H9 (cell line): ENCODE results near the gene PTPMT1. TPM values are rescaled to one million over a fixed set of nuclear protein-coding genes. Genes with fewer than 3 reads are reported as not detected.

Source experiments
- DNase-seq: peaks from one replicate; pipeline ENCODE4 v3.0.0-alpha.2; 2017
- H2AFZ ChIP-seq: one replicate; pipeline ENCODE4 v1.6.1; 2013; ENCODE audit warnings: mild to moderate bottlenecking, low read length, control low read depth, moderate library complexity
- H2AK5ac ChIP-seq: 2 replicates; pipeline ENCODE4 v1.6.1; 2013; ENCODE audit warnings: low read length, control low read depth, mixed read lengths; ENCODE audit not compliant: insufficient read length
- H2BK120ac ChIP-seq: one replicate; pipeline ENCODE4 v1.6.1; 2013; ENCODE audit warnings: low read depth, mild to moderate bottlenecking, low read length, control low read depth, inconsistent platforms; ENCODE audit not compliant: poor library complexity, severe bottlenecking
- H2BK12ac ChIP-seq: 2 replicates; pipeline ENCODE4 v1.6.1; 2013; ENCODE audit warnings: low read length, control low read depth, mixed read lengths, low read depth; ENCODE audit not compliant: insufficient read length
- H2BK15ac ChIP-seq: 2 replicates; pipeline ENCODE4 v1.6.1; 2013; ENCODE audit warnings: low read depth, low read length, control low read depth
- H2BK20ac ChIP-seq: one replicate; pipeline ENCODE4 v1.6.1; 2013; ENCODE audit warnings: low read depth, mild to moderate bottlenecking, low read length, control low read depth, inconsistent platforms; ENCODE audit not compliant: poor library complexity, severe bottlenecking
- H2BK5ac ChIP-seq: 2 replicates; pipeline ENCODE4 v1.6.1; 2013; ENCODE audit warnings: low read length, control low read depth, mixed read lengths; ENCODE audit not compliant: insufficient read length
- H3K14ac ChIP-seq: 2 replicates; pipeline ENCODE4 v1.6.1; 2013; ENCODE audit warnings: low read length, control low read depth; ENCODE audit not compliant: insufficient read depth
- H3K18ac ChIP-seq: 2 replicates; pipeline ENCODE4 v1.6.1; 2013; ENCODE audit warnings: low read depth, mild to moderate bottlenecking, mixed read lengths, low read length, control low read depth; ENCODE audit not compliant: insufficient read length
- H3K23ac ChIP-seq: 2 replicates; pipeline ENCODE4 v1.6.1; 2013; ENCODE audit warnings: low read length, control low read depth, mixed read lengths, low read depth; ENCODE audit not compliant: insufficient read length
- H3K23me2 ChIP-seq: 2 replicates; pipeline ENCODE4 v1.6.1; 2013; ENCODE audit warnings: low read depth, mild to moderate bottlenecking, mixed read lengths, low read length, control low read depth; ENCODE audit not compliant: insufficient read length, poor library complexity, severe bottlenecking
- H3K27ac ChIP-seq: 2 replicates; pipeline ENCODE4 v1.5.1; 2013; ENCODE audit warnings: low read length, control low read depth, mixed read lengths, low read depth; ENCODE audit not compliant: insufficient read length
- H3K27me3 ChIP-seq: 2 replicates; pipeline ENCODE4 v1.6.1; 2013; ENCODE audit warnings: low read length, control low read depth, inconsistent platforms; ENCODE audit not compliant: insufficient read depth
- H3K4ac ChIP-seq: 2 replicates; pipeline ENCODE4 v1.6.1; 2013; ENCODE audit warnings: low read depth, mild to moderate bottlenecking, control low read depth, inconsistent platforms, low read length, moderate library complexity
- H3K4me1 ChIP-seq: 2 replicates; pipeline ENCODE4 v1.6.1; 2013; ENCODE audit warnings: low read length, control low read depth, inconsistent platforms; ENCODE audit not compliant: insufficient read depth
- H3K4me2 ChIP-seq: 2 replicates; pipeline ENCODE4 v1.6.1; 2013; ENCODE audit warnings: low read length, control low read depth, mixed read lengths; ENCODE audit not compliant: insufficient read length, insufficient read depth
- H3K56ac ChIP-seq: 2 replicates; pipeline ENCODE4 v1.6.1; 2013; ENCODE audit warnings: low read depth, mild to moderate bottlenecking, mixed read lengths, low read length, control low read depth; ENCODE audit not compliant: insufficient read length
- H3K79me1 ChIP-seq: 2 replicates; pipeline ENCODE4 v1.6.1; 2013; ENCODE audit warnings: low read depth, mild to moderate bottlenecking, moderate library complexity, low read length, control low read depth, inconsistent platforms; ENCODE audit not compliant: insufficient read depth, poor library complexity, severe bottlenecking
- H3K79me2 ChIP-seq: 2 replicates; pipeline ENCODE4 v1.6.1; 2013; ENCODE audit warnings: low read length, control low read depth, inconsistent platforms; ENCODE audit not compliant: insufficient read depth
- H3K9ac ChIP-seq: 2 replicates; pipeline ENCODE4 v1.6.1; 2013; ENCODE audit warnings: low read length, control low read depth, mixed read lengths; ENCODE audit not compliant: insufficient read length; ENCODE audit errors: extremely low read depth
- H3K9me3 ChIP-seq: one replicate; pipeline ENCODE4 v1.6.1; 2013; ENCODE audit warnings: low read depth, low read length, inconsistent platforms; ENCODE audit not compliant: control insufficient read depth
- H3T11ph ChIP-seq: one replicate; pipeline ENCODE4 v1.6.1; 2013; ENCODE audit warnings: mild to moderate bottlenecking, low read length, control low read depth, inconsistent platforms
- H4K20me1 ChIP-seq: one replicate; pipeline ENCODE4 v1.6.1; 2013; ENCODE audit not compliant: control insufficient read depth, insufficient read length, insufficient read depth
- H4K5ac ChIP-seq: 2 replicates; pipeline ENCODE4 v1.6.1; 2013; ENCODE audit warnings: low read depth, mild to moderate bottlenecking, mixed read lengths, low read length, control low read depth; ENCODE audit not compliant: insufficient read length
- H4K8ac ChIP-seq: replicated peaks from 2 replicates; pipeline ENCODE4 v1.6.1; 2013; ENCODE audit warnings: low read length, control low read depth, mixed read lengths, low read depth; ENCODE audit not compliant: insufficient read length
- H4K91ac ChIP-seq: 2 replicates; pipeline ENCODE4 v1.6.1; 2013; ENCODE audit warnings: low read depth, mild to moderate bottlenecking, moderate library complexity, mixed read lengths, low read length, control low read depth; ENCODE audit not compliant: insufficient read length
- H3K27ac Mint-ChIP-seq, 3 experiments: 2 replicates in 2 of 3; 3 replicates in 1 of 3; pipeline ENCODE4 v1.8.0; 2020 to 2021; ENCODE audit warnings: mixed read lengths in 3 of 3, mild to moderate bottlenecking in 1 of 3, moderate library complexity in 1 of 3
- H3K27me3 Mint-ChIP-seq: 2 replicates; pipeline ENCODE4 v1.8.0; 2021; ENCODE audit warnings: low read depth, mild to moderate bottlenecking, moderate library complexity, mixed read lengths
- H3K36me3 Mint-ChIP-seq, 3 experiments: 2 replicates in 2 of 3; 3 replicates in 1 of 3; pipeline ENCODE4 v1.8.0; 2020 to 2021; ENCODE audit warnings: low read depth in 3 of 3, mixed read lengths in 3 of 3; ENCODE audit not compliant: insufficient read depth in 1 of 3
- H3K4me1 Mint-ChIP-seq, 2 experiments: 2 replicates each; pipeline ENCODE4 v1.8.0; 2020; ENCODE audit warnings: mixed read lengths in 2 of 2
- H3K4me3 Mint-ChIP-seq, 2 experiments: 2 replicates in 1 of 2; 3 replicates in 1 of 2; pipeline ENCODE4 v1.8.0; 2020 to 2021; ENCODE audit warnings: mild to moderate bottlenecking in 2 of 2, mixed read lengths in 2 of 2, moderate library complexity in 1 of 2
- H3K9me3 Mint-ChIP-seq, 2 experiments: 2 replicates in 1 of 2; 3 replicates in 1 of 2; pipeline ENCODE4 v1.8.0; 2020; ENCODE audit warnings: mild to moderate bottlenecking in 2 of 2, mixed read lengths in 2 of 2, moderate library complexity in 1 of 2
- WGBS: extraction: QIAGEN DNeasy Blood & Tissue Kit; methylation state at CpG from one replicate; pipeline ENCODE4 v1.1.7; 2013; ENCODE audit warnings: missing lambda C conversion rate, low lambda C conversion rate, mixed read lengths; ENCODE audit not compliant: insufficient read length; ENCODE audit errors: extremely low coverage; 5-methylcytosine and 5-hydroxymethylcytosine counted together
- long read RNA-seq: library from polyadenylated mRNA; unstranded; transcript quantifications from one replicate; pipeline ENCODE4 v2.0.0, GENCODE V29; 2020
- total RNA-seq: library from RNA; stranded (reverse); gene quantifications from 2 replicates; pipeline ENCODE4 v1.2.1, GENCODE V29; 2021
- TF ChIP-seq, protein P1 (sequence below): fragments of 200-600 bp; sonication (generic); conservative IDR thresholded peaks from 3 replicates; pipeline ENCODE4 v1.8.0; 2021; ENCODE audit warnings: antibody characterized with exemption, mild to moderate bottlenecking

PTPMT1 gene
- 66.0 and 72.9 TPM in 2 replicates for total RNA-seq
- long read RNA-seq, transcript PTPMT1-201 (3 exons, 928 nt) = minor isoform, 18 of 83 reads
- long read RNA-seq, transcript PTPMT1-205 (3 exons, 1,611 nt) = minor isoform, 16 of 83 reads
- long read RNA-seq, transcript PTPMT1-202 (4 exons, 768 nt) = major isoform, 40 of 83 reads
- long read RNA-seq, transcript PTPMT1-203 (2 exons, 1,014 nt) = minor isoform, 7 of 83 reads
- long read RNA-seq, partial matches to known transcripts = 1 of 83 reads
- long read RNA-seq, other reads (novel, unspliced or antisense) = 1 of 83 reads

DNA sequence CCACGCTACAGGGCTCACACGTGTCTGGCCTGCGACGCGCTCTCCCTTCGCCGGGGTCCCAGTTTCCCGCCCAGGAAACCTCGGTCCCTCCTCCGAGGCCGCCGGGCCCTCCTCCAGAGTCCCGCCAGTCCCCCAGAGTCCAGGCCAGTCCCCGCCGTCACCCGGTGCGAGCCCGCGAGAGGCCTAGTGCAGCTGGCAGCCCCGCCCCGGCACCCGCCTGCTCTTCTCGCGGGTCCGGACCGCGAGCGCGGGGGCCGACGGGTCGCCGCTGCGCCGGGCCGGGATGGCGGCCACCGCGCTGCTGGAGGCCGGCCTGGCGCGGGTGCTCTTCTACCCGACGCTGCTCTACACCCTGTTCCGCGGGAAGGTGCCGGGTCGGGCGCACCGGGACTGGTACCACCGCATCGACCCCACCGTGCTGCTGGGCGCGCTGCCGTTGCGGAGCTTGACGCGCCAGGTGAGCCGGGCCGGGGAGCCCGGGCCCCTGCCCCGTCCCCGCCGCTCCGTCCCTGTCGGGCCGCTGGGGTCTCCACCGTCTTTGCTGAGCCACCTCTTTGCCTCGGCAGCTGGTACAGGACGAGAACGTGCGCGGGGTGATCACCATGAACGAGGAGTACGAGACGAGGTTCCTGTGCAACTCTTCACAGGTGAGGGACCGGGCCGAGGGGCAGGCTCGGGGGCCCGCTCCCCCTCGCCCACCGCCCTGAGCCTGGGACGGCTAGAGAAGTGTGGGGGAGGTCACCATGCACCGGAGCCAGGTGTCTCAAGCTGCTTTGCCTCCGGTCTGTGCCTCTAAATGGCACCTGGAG is at the start of gene PTPMT1:
Gene PTPMT1 (plus strand): TSS at position 260 of the 809 bp plus-strand sequence. CDS start 24 bp downstream, at position 284.
- Histone ChIP-seq H2BK20ac (no peak within 1 kb of the TSS), H2BK120ac (no peak within 1 kb of the TSS), H3T11ph (no peak within 1 kb of the TSS), H3K9me3 (no peaks in the 10 kb centered on the region), H3K14ac (peak within 1 kb of the TSS; percentile 80), H3K9ac (peak within 1 kb of the TSS; percentile 61), H2BK15ac (no peak within 1 kb of the TSS), H3K79me1 (peaks cover 3% of the 10 kb centered on the region), H2BK12ac (no peak within 1 kb of the TSS), H3K79me2 (no peaks in the 10 kb centered on the region; the same call in 1 of the 2 replicates), H3K27me3 (no peaks in the 10 kb centered on the region), H4K20me1 (no peaks in the 10 kb centered on the region), H4K8ac (no peak within 1 kb of the TSS), H2AFZ (no peak within 1 kb of the TSS), H2AK5ac (no peak within 1 kb of the TSS), H4K5ac (no peak within 1 kb of the TSS), H3K23ac (no peak within 1 kb of the TSS), H3K4me2 (peak within 1 kb of the TSS; percentile 53), H3K27ac (no peak within 1 kb of the TSS), H3K56ac (no peak within 1 kb of the TSS), H3K4ac (no peak within 1 kb of the TSS), H3K18ac (peak within 1 kb of the TSS; percentile 96), H3K23me2 (no peaks in the 10 kb centered on the region), H3K4me1 (no peaks in the 10 kb centered on the region), H4K91ac (no peak within 1 kb of the TSS), H2BK5ac (no peak within 1 kb of the TSS)
- peak; percentile 74 for DNase-seq
- H3K27me3 Mint-ChIP-seq = no peaks in the 10 kb centered on the region
- WGBS = no CpG with 5 or more reads among the region's 86 CpGs
- peak within 1 kb of the TSS; percentile 48 to 89 (median 51); a peak in 3 of 7 replicates for H3K27ac Mint-ChIP-seq
- TF ChIP-seq, protein P1, sequence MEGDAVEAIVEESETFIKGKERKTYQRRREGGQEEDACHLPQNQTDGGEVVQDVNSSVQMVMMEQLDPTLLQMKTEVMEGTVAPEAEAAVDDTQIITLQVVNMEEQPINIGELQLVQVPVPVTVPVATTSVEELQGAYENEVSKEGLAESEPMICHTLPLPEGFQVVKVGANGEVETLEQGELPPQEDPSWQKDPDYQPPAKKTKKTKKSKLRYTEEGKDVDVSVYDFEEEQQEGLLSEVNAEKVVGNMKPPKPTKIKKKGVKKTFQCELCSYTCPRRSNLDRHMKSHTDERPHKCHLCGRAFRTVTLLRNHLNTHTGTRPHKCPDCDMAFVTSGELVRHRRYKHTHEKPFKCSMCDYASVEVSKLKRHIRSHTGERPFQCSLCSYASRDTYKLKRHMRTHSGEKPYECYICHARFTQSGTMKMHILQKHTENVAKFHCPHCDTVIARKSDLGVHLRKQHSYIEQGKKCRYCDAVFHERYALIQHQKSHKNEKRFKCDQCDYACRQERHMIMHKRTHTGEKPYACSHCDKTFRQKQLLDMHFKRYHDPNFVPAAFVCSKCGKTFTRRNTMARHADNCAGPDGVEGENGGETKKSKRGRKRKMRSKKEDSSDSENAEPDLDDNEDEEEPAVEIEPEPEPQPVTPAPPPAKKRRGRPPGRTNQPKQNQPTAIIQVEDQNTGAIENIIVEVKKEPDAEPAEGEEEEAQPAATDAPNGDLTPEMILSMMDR = no peak
- H3K9me3 Mint-ChIP-seq = no peaks in the 10 kb centered on the region
- peak within 1 kb of the TSS; percentile 88 to 91 for H3K4me3 Mint-ChIP-seq
- peaks cover 8 to 10% of the 10 kb centered on the region in 2 experiments for H3K4me1 Mint-ChIP-seq
- peaks cover 3 to 22% (median 15%) of the 10 kb centered on the region in 3 experiments; a peak in 5 of 7 replicates for H3K36me3 Mint-ChIP-seq
